C4-2B (cell line): Measurements from ENCODE around the gene DIS3L2.

ENCODE experiments used
- H3K27ac ChIP-seq: fragments of 450-650 bp; 2 replicates; pipeline ENCODE4 v1.5.1; 2017
- CTCF ChIP-seq: fragments of 450-650 bp; conservative IDR thresholded peaks from 2 replicates; pipeline ENCODE4 v1.5.1; 2017; ENCODE audit warnings: mild to moderate bottlenecking
- ZFX ChIP-seq: fragments of 450-650 bp; IDR thresholded peaks from 2 replicates; pipeline ENCODE4 v1.6.1; 2017

Gene DIS3L2

GRCh38 chr2:232265329-232265728, 303.8 kb downstream of the DIS3L2 start:
- no peak for TF ChIP-seq ZFX
- TF ChIP-seq CTCF, result no peak
- H3K27ac ChIP-seq, result no peak overlapping the region

GRCh38 chr2:232268636-232269165, 307.2 kb downstream of the DIS3L2 start:
- TF ChIP-seq ZFX (no peak), CTCF (no peak)
- no peak overlapping the region for H3K27ac ChIP-seq

GRCh38 chr2:232269867-232270266, 308.4 kb downstream of the DIS3L2 start:
- TF ChIP-seq ZFX (no peak), CTCF (no peak)
- H3K27ac ChIP-seq, result no peak overlapping the region

GRCh38 chr2:232273903-232274643, 312.6 kb downstream of the DIS3L2 start:
- TF ChIP-seq CTCF, result no peak
- no peak for TF ChIP-seq ZFX
- no peak overlapping the region for H3K27ac ChIP-seq

- H3K27ac ChIP-seq, result no peak overlapping the region
These were observed 314.2 kb downstream of the DIS3L2 start for GRCh38 chr2:232275670-232276069.

GRCh38 chr2:232276084-232276732, 314.7 kb downstream of the DIS3L2 start:
- H3K27ac ChIP-seq, result no peak overlapping the region
- no peak for TF ChIP-seq ZFX
- no peak for TF ChIP-seq CTCF

More at GRCh38 chr2:232275670-232276069, 314.2 kb downstream of the DIS3L2 start:
- TF ChIP-seq CTCF, result no peak
- TF ChIP-seq ZFX, result no peak

GRCh38 chr2:232276733-232277313, 315.3 kb downstream of the DIS3L2 start:
- no peak for TF ChIP-seq CTCF
- no peak for TF ChIP-seq ZFX
- no peak overlapping the region for H3K27ac ChIP-seq
